Prostate gland (tissue), 2 donors: ENCODE measurements around the gene HPS5. TPM values are rescaled to one million over a fixed set of nuclear protein-coding genes. Genes with fewer than 3 reads are reported as not detected.
"Not testable (repeated sequence)": the region's sequence is repeated elsewhere in the genome, so short reads cannot be mapped to it uniquely, and the experiment has no call there.

ENCODE experiments used
- DNase-seq: peaks from one replicate; pipeline ENCODE4 v3.0.0-alpha.2; 2019; ENCODE audit warnings: low spot score
- H3K27ac ChIP-seq, 2 donors: fragments of 200-600 bp; sonication (generic); 2 replicates each; pipeline ENCODE4 v1.5.1; 2017 to 2019
- H3K27me3 ChIP-seq: fragments of 200-600 bp; sonication (generic); replicated peaks from 2 replicates; pipeline ENCODE4 v1.5.1; 2019; ENCODE audit not compliant: insufficient read depth
- H3K36me3 ChIP-seq, 2 donors: fragments of 200-600 bp; sonication (generic); 1 replicate in 1 of 2; 2 replicates in 1 of 2; pipeline versions ENCODE4 v1.5.1 to v1.8.1; 2017 to 2019
- H3K4me1 ChIP-seq: fragments of 200-600 bp; sonication (generic); replicated peaks from 2 replicates; pipeline ENCODE4 v1.5.1; 2019
- H3K4me3 ChIP-seq, 2 donors: fragments of 200-600 bp; sonication (generic); 2 replicates each; pipeline ENCODE4 v1.5.1; 2017 to 2019
- H3K9me3 ChIP-seq: fragments of 200-600 bp; sonication (generic); 2 replicates; pipeline ENCODE4 v1.5.1; 2017
- CTCF ChIP-seq, 4 experiments: fragments of 200-600 bp in 2 of 4; fragments of 450-650 bp in 2 of 4; sonication (generic) in 2 of 4; IDR thresholded peaks; 1 replicate in 3 of 4; 2 replicates in 1 of 4; pipeline ENCODE4 v1.5.1; 2016 to 2019; ENCODE audit warnings: antibody characterized with exemption in 4 of 4, mild to moderate bottlenecking in 2 of 4, moderate library complexity in 2 of 4
- POLR2A ChIP-seq: fragments of 450-650 bp; IDR thresholded peaks from one replicate; pipeline ENCODE4 v1.6.1; 2016; ENCODE audit warnings: antibody characterized with exemption, mild to moderate bottlenecking
- POLR2AphosphoS5 ChIP-seq: sonication (generic); formaldehyde crosslinking; IDR thresholded peaks from one replicate; pipeline ENCODE4 v1.6.1; 2017; ENCODE audit warnings: antibody characterized with exemption
- WGBS: methylation state at CpG from one replicate; pipeline ENCODE4 v1.1.5; 2018; 5-methylcytosine and 5-hydroxymethylcytosine counted together
- intact Hi-C: fragments of 100-400 bp; cut with DNase I; formaldehyde crosslinking; loops from one replicate; pipeline ENCODE4 v1.14.2; 2022
- total RNA-seq, 2 donors: library from RNA; depleted of rRNA; stranded (reverse); fragments of >200 nt; gene quantifications; one replicate each; pipeline ENCODE4 v1.1.0, GENCODE V29; 2016

HPS5 gene
- total RNA-seq, 2 donors from 2014 or later = 20.5 to 56.0 TPM

DNA sequence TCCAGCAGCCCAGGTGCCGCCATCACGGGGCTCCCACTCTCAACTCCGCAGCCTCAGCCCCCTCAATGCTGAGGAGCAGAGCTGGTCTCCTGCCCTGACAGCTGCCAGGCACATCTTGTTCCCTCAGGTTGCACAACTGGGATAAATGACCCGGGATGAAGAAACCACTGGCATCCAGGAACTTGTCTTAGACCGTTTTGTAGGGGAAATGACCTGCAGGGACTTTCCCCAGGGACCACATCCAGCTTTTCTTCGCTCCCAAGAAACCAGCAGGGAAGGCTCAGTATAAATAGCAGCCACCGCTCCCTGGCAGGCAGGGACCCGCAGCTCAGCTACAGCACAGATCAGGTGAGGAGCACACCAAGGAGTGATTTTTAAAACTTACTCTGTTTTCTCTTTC lies 56.0 kb downstream of the HPS5 start, which contains the start of gene SAA1:
SAA1 (plus strand) TSS at position 316 of the 400 bp plus-strand sequence. CDS start 624 bp downstream, outside the sequence.
- Histone ChIP-seq H3K4me1 (no peaks in the 10 kb centered on the region), H3K9me3 (no peaks in the 10 kb centered on the region), H3K36me3 (no peaks in the 10 kb centered on the region), H3K4me3 (no peak within 1 kb of the TSS), H3K27me3 (no peaks in the 10 kb centered on the region), H3K27ac (no peak within 1 kb of the TSS)
- intact Hi-C loops = no loop called here
- peak; percentile 34 for DNase-seq
- TF ChIP-seq POLR2AphosphoS5 = peak; percentile 59
- TF ChIP-seq CTCF (IDR thresholded peaks at IDR 0.05) = no peak
- TF ChIP-seq POLR2A = no peak
- WGBS = 46% methylated on average over 7 of the region's 8 CpGs

GRCh38 chr11:18264677-18265555 lies 57.0 kb downstream of the HPS5 start:
- Histone ChIP-seq H3K27ac (no peak overlapping the region), H3K9me3 (no peaks in the 10 kb centered on the region), H3K27me3 (no peaks in the 10 kb centered on the region), H3K36me3 (no peaks in the 10 kb centered on the region), H3K4me3 (no peak overlapping the region), H3K4me1 (no peaks in the 10 kb centered on the region)
- no peak for TF ChIP-seq POLR2A
- no peak for TF ChIP-seq POLR2AphosphoS5
- no peak for TF ChIP-seq CTCF (IDR thresholded peaks at IDR 0.05)
- intact Hi-C loops = no loop called here
- no peak for DNase-seq
- 81% methylated on average over 1 of the region's 1 CpG for WGBS

DNA sequence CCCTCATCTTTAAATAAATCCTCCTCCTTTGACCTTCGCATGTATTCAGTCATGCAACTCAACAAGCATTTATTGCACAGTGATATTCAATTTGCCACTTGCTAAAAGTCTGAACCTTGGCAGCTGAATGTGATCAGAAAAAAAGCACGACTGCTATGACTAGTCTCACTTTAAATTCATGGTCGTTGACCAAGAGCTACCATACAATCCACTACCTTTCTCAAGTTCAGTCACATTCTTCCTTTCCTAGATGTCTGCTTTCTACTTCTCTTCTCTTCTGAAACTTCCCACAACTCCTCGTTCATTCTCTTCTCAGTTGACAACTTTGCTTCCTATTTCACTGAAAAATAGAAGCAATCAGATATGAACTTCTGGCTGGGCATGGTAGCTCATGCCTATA lies 57.9 kb downstream of the HPS5 start:
- H3K27me3 ChIP-seq = no peaks in the 10 kb centered on the region
- no peaks in the 10 kb centered on the region for H3K9me3 ChIP-seq
- TF ChIP-seq CTCF (IDR thresholded peaks at IDR 0.05) = no peak
- TF ChIP-seq POLR2A = no peak
- TF ChIP-seq POLR2AphosphoS5 = no peak
- WGBS = 74% methylated on average over 4 of the region's 4 CpGs
- no peak for DNase-seq
- no peaks in the 10 kb centered on the region for H3K36me3 ChIP-seq
- H3K27ac ChIP-seq = no peak overlapping the region
- no peaks in the 10 kb centered on the region for H3K4me1 ChIP-seq
- intact Hi-C loops = no loop called here
- H3K4me3 ChIP-seq = no peak overlapping the region

DNA sequence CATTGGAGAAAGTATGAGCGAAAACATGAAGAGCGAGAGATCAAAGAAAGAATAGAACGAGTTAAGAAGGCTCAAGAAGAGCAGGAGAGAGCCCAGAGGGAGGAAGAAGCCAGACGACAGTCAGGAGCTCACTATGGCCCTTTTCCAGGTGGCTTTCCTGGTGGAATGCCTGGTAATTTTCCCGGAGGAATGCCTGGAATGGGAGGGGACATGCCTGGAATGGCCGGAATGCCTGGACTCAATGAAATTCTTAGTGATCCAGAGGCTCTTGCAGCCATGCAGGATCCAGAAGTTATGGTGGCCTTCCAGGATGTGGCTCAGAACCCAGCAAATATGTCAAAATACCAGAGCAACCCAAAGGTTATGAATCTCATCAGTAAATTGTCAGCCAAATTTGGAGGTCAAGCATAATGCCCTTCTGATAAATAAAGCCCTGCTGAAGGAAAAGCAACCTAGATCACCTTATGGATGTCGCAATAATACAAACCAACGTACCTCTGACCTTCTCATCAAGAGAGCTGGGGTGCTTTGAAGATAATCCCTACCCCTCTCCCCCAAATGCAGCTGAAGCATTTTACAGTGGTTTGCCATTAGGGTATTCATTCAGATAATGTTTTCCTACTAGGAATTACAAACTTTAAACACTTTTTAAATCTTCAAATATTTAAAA lies 59.1 kb downstream of the HPS5 start:
- 53% methylated on average over 8 of the region's 8 CpGs for WGBS
- H3K4me1 ChIP-seq, H3K4me3 ChIP-seq, H3K36me3 ChIP-seq, H3K27ac ChIP-seq, DNase-seq, intact Hi-C loops, H3K27me3 ChIP-seq, H3K9me3 ChIP-seq: not testable (repeated sequence)

GRCh38 chr11:18261721-18262120 lies 60.2 kb downstream of the HPS5 start:
- no peak for TF ChIP-seq POLR2AphosphoS5
- TF ChIP-seq POLR2A = no peak
- no peak for TF ChIP-seq CTCF (IDR thresholded peaks at IDR 0.05)
- H3K27me3 ChIP-seq = no peaks in the 10 kb centered on the region
- intact Hi-C loops = no loop called here
- H3K27ac ChIP-seq = no peak overlapping the region
- no peaks in the 10 kb centered on the region for H3K9me3 ChIP-seq
- WGBS = 90% methylated on average over 14 of the region's 14 CpGs
- no peak for DNase-seq
- no peaks in the 10 kb centered on the region for H3K36me3 ChIP-seq
- H3K4me1 ChIP-seq = no peaks in the 10 kb centered on the region
- no peak overlapping the region for H3K4me3 ChIP-seq
